Immature natural killer cell (primary cell): ENCODE measurements around the gene MGLL. TPM values are rescaled to one million over a fixed set of nuclear protein-coding genes. Genes with fewer than 3 reads are reported as not detected.
A peak's percentile ranks its signal among the peaks of the same experiment; 100 is the strongest.

ENCODE experiments used
- DNase-seq, 3 donors: peaks; one replicate each; pipeline ENCODE4 v3.0.0; 2022; ENCODE audit warnings: mixed read lengths in 1 of 3
- H3K27ac Mint-ChIP-seq, 6 donors: one replicate each; pipeline ENCODE4 v1.8.0; 2020; ENCODE audit warnings: mixed read lengths in 6 of 6, mild to moderate bottlenecking in 5 of 6, inconsistent platforms in 4 of 6, moderate library complexity in 3 of 6
- H3K27me3 Mint-ChIP-seq, 3 donors: one replicate each; pipeline ENCODE4 v1.8.0; 2020 to 2021; ENCODE audit warnings: low read depth in 3 of 3, mild to moderate bottlenecking in 3 of 3, mixed read lengths in 3 of 3, moderate library complexity in 3 of 3, inconsistent platforms in 1 of 3
- H3K36me3 Mint-ChIP-seq, 3 donors: one replicate each; pipeline ENCODE4 v1.8.0; 2020; ENCODE audit warnings: mixed read lengths in 3 of 3, inconsistent platforms in 2 of 3, mild to moderate bottlenecking in 2 of 3
- H3K4me1 Mint-ChIP-seq, 2 donors: one replicate each; pipeline ENCODE4 v1.8.0; 2020; ENCODE audit warnings: inconsistent platforms in 2 of 2, mild to moderate bottlenecking in 2 of 2, mixed read lengths in 2 of 2, moderate library complexity in 1 of 2
- H3K4me3 Mint-ChIP-seq, 5 donors: one replicate each; pipeline ENCODE4 v1.8.0; 2020; ENCODE audit warnings: mild to moderate bottlenecking in 5 of 5, mixed read lengths in 5 of 5, inconsistent platforms in 3 of 5, moderate library complexity in 3 of 5
- H3K9me3 Mint-ChIP-seq, 6 donors: one replicate each; pipeline ENCODE4 v1.8.0; 2020; ENCODE audit warnings: mild to moderate bottlenecking in 6 of 6, mixed read lengths in 6 of 6, inconsistent platforms in 4 of 6, moderate library complexity in 3 of 6
- polyA plus RNA-seq, 3 donors: library from polyadenylated mRNA; unstranded; fragments of 300-500 nt; fragmentation: Illumina TruSeq; gene quantifications; one replicate each; pipeline ENCODE4 v1.2.3, GENCODE V29; 2021

The MGLL gene
- polyA plus RNA-seq, 3 donors from 2014 or later = 2.6 to 3.6 (median 2.6) TPM

DNA sequence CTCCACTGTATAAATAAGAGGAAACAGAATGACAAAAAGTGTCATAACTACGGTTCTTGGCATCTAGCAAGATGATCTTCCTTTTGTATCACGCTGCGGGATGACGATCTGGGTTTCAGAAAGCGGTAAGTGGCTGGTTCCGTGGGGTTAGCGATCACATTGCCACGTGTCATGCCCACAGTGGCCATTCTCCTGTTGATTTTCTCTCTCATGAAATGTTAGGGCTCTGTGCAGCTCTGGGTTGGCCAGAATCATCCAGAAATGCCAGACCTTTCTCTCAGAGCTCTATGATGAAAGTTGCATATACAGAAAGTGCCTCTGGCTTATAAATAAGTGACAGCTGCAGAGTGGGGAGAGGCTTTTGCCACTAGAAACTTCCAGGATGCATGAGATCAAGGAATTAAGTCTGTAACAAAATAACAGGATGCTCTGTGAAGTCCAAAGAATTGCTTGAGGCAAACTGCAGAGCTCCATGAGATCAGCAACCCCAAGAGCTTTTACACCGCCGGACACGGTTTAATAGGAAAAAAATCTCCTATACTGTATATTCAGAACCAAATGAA is 78.0 kb downstream of the MGLL start:
- Mint-ChIP-seq H3K27ac (no peak overlapping the region), H3K4me1 (no peaks in the 10 kb centered on the region)

DNA sequence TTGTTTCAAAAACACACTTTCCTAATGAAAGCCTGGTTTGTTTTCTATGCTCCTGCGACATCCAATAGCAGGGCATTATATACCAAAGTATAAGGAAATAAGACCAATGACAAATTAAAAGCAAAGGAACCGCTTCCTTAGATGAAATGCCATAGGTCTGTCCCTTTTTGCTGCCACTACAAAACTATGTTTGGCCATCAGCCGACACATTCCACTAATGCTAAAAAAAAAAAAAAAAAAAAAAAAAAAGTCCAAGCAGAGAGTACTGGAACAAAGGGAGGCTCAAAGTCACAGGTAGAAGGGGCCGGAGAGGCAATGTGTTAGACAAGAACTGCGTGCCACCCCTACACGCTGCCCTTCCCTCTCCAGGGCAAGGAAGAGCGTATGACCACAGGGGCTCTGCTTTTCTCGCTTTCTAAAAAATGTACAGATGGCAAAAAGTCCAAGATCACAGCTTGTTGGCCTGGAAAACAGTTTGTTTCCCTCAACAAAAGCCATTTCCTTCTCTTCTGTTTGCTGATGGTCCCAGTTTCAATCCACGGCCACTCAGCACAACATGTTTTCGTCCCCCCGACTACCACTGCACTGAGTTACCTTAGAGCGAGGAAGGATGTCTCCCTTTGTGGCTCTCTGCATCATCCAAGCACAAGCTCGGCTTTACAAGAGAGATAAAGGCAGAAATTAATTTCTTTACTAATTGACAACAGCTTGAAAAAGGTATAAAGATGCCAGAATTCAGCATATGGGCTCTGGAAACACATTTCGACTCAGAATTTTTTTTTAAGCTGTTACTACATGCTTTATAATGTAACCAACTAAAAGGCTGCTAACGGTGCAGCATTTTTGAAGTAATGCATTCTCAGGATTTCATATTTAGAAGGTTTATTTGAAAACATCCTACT is 78.7 kb downstream of the MGLL start:
- DNase-seq = no peak
- no peak overlapping the region for H3K4me3 Mint-ChIP-seq
- H3K36me3 Mint-ChIP-seq = no peaks in the 10 kb centered on the region
- no peaks in the 10 kb centered on the region for H3K27me3 Mint-ChIP-seq
- H3K27ac Mint-ChIP-seq = no peak overlapping the region
- no peaks in the 10 kb centered on the region for H3K9me3 Mint-ChIP-seq
- H3K4me1 Mint-ChIP-seq = no peaks in the 10 kb centered on the region

More for the DNA sequence above, 78.0 kb downstream of the MGLL start:
- no peak for DNase-seq
- no peaks in the 10 kb centered on the region for H3K9me3 Mint-ChIP-seq
- H3K36me3 Mint-ChIP-seq = no peaks in the 10 kb centered on the region
- H3K27me3 Mint-ChIP-seq = no peaks in the 10 kb centered on the region
- H3K4me3 Mint-ChIP-seq = no peak overlapping the region

DNA sequence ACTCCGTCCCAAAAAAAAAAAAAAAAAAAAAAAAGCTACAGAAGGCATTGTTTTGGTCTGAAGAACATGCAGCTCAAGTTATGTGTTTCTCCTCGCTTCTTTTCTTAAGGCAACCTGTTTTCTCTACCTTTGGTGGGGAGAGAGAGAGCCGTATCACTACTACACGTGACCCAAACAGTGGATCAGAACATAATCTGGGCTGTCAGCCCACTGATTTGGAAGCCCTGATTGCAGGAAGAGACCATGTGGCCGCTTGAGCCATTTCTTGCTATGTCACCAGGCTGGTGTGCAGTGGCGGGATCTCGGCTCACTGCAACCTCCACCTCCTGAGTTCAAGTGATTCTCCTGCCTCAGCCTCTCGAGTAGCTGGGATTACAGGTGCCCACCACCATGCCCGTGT is 79.7 kb downstream of the MGLL start:
- peaks cover 0 to 3% (median 0%) of the 10 kb centered on the region in 3 donors for H3K27me3 Mint-ChIP-seq
- H3K4me3 Mint-ChIP-seq = no peak overlapping the region
- no peaks in the 10 kb centered on the region for H3K36me3 Mint-ChIP-seq
- no peaks in the 10 kb centered on the region for H3K9me3 Mint-ChIP-seq
- no peak overlapping the region for H3K27ac Mint-ChIP-seq
- DNase-seq = no peak
- no peaks in the 10 kb centered on the region for H3K4me1 Mint-ChIP-seq

DNA sequence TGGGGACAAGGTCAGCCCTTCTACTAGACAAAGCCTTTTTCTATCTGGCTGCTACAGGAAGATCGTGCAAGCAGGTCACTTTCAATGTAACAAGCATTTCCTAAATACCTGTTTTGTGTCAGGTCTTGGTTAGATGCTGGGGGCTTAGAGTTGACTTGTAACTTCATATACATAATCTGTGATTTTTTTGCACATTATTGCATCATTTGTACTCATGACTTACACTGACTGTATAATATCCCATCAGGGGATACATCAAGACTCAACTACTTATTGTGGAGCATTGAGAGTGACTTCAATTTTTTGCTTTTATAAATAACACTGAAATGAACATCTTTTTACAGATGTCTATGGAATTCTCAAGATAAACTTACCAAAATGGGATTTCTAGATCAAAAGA is 80.6 kb downstream of the MGLL start:
- no peaks in the 10 kb centered on the region for H3K36me3 Mint-ChIP-seq
- no peaks in the 10 kb centered on the region for H3K4me1 Mint-ChIP-seq
- peaks cover 0 to 3% (median 0%) of the 10 kb centered on the region in 3 donors for H3K27me3 Mint-ChIP-seq
- no peaks in the 10 kb centered on the region for H3K9me3 Mint-ChIP-seq
- DNase-seq = no peak
- no peak overlapping the region for H3K27ac Mint-ChIP-seq
- H3K4me3 Mint-ChIP-seq = no peak overlapping the region

DNA sequence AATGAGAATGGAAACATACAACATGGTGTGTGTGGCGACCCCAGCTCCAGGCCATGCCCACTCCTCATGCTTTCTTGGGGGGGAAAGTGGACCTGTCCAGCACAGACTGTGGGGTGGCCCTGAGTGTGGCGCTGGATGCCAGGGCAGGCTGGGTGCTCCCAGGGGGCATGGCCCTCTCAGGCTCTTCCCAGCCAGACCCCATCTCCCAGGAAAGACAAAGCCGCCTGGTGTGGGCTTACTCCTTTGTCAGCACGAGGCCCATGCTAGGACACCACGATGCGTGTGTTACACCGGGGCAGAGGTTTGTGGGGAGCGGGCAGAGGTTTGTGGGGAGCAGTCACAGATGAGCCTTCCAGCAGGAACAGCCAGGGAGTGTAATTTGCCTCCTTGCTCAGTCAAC is 81.1 kb downstream of the MGLL start:
- Mint-ChIP-seq H3K36me3 (no peaks in the 10 kb centered on the region), H3K27me3 (peaks cover 0 to 3% (median 0%) of the 10 kb centered on the region in 3 donors), H3K9me3 (no peaks in the 10 kb centered on the region), H3K4me1 (no peaks in the 10 kb centered on the region), H3K4me3 (no peak overlapping the region), H3K27ac (no peak overlapping the region)
- DNase-seq = no peak

DNA sequence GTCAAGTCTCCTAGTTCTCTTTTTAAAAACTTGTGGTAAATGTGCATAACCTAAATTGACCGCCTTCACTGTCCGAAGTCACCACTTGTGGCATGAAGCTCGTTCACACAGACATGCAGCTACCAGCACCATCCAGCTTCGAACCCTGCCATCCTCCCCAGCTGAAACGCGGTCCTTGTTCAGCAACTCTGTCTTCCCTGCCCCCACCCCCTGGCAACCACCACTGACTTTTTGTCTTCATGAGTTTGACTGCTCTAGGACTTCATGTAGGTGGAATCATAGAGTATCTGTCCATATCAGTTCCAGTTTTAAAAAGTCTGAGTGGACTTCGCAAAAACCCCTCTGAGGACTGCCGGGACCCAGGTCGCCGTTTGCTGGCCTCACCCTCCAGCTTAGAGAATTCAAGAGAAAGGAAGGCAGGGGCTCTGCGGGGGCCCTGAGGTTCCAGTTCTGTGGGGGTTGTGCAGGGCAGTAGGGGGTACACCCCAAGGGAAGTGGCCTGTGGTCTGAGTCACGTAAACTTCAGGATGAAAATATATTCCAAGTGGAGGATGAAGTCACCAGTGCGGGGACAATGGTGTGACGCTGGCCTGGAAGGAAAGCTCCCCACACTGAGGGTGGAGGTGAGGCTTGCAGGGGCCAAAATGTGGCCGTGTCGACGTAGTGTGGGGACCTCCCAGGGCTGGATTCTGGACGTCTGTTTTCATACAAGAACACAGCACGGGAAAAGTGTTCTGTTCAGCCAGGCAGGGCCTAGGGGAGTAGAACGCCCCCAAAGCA is 82.0 kb downstream of the MGLL start:
- Mint-ChIP-seq H3K4me1 (no peaks in the 10 kb centered on the region), H3K27ac (no peak overlapping the region)

DNA sequence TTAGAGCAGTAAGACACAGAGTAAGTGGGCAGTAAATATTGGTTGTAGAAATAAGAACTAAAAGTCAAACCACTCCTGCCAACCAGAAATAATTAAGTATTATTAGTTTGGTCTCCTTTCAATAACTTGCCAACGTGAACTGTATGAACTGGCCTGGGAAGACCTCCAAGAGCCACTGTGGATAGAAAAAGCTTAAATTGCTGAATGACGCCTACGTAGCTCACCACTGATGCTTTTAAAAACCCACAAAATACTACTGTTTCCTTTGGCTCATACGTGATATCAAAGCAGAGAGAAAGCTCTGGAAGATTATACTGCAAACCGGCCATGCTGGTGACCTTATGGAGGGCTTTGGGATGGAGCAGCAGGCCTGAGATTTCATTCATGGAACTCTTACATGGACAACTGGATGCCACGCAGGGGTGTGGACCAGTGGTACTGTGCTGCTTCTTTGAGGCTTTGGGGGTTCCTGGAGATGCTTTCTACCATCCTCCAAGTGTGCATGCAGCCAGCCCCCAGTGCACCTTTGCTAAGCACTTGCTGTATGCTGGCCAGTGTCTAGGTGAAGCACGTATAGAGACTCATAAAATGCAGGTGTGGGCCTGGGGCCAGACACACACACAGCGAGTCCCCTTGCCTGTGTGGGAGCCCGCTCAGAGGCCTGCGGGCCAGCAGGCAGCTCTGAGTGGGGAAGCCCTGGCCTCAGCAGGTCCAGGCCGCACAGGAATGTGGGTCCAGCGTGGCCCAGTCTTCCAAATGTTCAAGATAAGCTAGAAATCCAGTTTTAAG is 82.8 kb downstream of the MGLL start:
- Mint-ChIP-seq H3K36me3 (no peaks in the 10 kb centered on the region), H3K27me3 (peaks cover 2 to 3% (median 3%) of the 10 kb centered on the region in 3 donors), H3K4me3 (no peak overlapping the region), H3K9me3 (no peaks in the 10 kb centered on the region), H3K27ac (no peak overlapping the region), H3K4me1 (no peaks in the 10 kb centered on the region)
- no peak for DNase-seq

More for the DNA sequence above, 82.0 kb downstream of the MGLL start:
- H3K36me3 Mint-ChIP-seq = no peaks in the 10 kb centered on the region
- DNase-seq = no peak
- no peaks in the 10 kb centered on the region for H3K9me3 Mint-ChIP-seq
- H3K27me3 Mint-ChIP-seq = peaks cover 0 to 3% (median 3%) of the 10 kb centered on the region in 3 donors
- no peak overlapping the region for H3K4me3 Mint-ChIP-seq

DNA sequence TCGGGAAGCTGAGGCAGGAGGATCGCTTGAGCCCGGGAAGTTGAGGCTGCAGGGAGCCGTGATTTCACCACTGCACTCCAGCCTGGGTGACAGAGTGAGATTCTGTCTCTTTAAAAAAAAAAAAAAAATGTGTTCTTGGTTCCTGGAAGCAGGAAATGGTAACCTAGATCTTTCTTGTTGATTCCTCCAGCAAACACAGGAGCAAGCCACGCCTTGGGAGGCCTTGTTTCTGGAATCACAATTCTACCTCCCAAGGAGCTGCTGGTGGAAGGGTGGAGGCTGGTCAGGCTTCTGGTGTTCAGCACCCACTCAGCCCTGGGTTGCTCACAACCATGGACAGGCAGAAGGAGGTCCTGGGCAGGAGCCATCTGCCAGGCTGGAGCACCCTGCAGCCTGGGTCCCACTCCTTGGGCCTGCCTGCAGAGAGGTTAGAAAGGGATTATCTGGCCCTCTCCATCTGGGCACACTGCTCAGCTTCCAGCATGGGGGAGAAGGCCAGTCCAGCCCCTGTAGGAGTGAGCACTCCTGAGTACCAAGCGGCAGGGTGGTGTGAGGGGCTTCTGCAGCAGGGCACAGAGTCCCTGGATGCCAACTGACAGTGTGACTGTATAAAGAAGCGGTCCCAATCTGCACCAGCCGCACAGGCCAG is 84.0 kb downstream of the MGLL start:
- H3K4me3 Mint-ChIP-seq = no peak overlapping the region
- H3K36me3 Mint-ChIP-seq = no peaks in the 10 kb centered on the region
- no peaks in the 10 kb centered on the region for H3K9me3 Mint-ChIP-seq
- H3K27ac Mint-ChIP-seq = no peak overlapping the region
- peaks cover 2 to 6% (median 3%) of the 10 kb centered on the region in 3 donors for H3K27me3 Mint-ChIP-seq
- H3K4me1 Mint-ChIP-seq = no peaks in the 10 kb centered on the region
- DNase-seq = no peak

DNA sequence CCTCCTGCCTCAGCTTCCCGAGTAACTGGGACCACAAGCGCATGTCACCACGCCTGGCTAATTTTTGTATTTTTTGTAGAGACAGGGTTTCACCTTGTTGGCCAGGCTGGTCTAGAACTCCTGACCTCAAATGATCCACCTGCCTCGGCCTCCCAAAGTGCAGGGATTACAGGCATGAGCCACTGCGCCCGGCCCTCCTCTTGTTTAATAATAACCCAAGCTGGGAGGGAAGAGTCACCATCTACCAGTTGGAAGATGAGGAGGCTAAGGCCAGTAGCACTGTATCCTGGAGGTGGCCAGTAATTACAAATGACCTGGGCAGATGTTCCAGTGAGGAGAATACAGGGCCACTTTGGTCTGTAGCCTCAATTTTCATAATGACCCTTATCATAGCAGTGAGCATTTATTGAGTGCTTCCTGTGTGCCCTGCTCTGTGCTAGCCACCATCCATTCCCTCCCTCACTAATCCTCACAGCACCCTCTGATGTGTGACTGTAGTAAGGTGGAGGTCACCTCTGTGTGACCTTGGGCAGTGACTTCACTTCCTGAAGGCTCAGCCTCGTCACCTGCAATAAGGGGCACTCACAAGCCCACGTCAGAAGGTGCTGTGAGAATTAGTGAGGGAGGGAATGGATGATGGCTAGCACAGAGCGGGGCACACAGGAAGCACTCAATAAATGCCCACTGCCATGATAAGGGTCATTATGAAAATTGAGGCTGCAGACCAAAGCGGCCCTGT is 85.3 kb downstream of the MGLL start:
- Mint-ChIP-seq H3K36me3 (no peaks in the 10 kb centered on the region), H3K9me3 (no peaks in the 10 kb centered on the region), H3K4me1 (no peaks in the 10 kb centered on the region), H3K27ac (no peak overlapping the region), H3K4me3 (no peak overlapping the region), H3K27me3 (peaks cover 2 to 6% (median 3%) of the 10 kb centered on the region in 3 donors)
- no peak for DNase-seq

DNA sequence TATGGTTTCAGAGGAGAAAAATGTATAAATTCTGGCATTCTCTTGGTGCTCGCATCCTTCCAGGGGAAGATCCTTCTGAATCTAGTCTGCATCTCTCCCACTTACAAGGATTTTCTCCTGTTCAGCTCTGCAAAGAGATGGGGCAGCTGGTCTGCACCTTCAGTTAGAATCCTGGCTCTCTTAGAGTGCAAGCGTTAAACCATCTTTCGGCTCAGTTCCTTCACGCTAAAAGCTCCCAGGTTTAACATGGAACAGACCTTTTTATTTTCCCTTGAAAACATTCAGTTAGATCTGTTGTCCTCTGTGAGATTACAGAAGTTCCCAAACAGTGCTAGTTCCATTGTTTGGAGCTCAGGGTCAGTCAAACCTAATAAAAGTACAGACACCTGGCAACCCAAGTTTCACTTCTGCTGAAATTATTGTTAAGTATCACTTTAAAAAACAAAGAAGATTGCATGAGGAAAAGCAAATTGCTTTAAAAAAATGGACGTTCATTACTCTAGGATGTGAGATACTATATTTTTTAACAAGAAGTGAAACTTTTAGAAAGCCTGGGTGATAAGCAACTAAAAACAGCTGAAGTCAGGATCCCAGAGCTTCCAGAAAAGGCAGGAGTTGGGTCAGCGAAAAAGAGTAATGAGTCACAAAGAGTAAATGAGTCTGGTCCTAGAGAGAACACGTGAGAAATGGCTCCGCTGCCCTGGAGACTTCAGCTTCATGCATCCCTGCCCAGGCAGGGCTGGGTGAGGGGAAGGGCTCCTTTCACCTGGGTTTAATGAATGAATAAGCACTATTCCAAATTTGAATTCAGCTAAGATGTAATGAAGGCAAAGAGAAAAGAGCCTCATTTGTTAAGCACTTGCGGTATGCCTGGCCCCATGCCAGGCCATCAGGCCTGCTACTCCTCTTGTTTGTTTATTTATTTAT is 86.3 kb downstream of the MGLL start:
- Mint-ChIP-seq H3K4me1 (no peaks in the 10 kb centered on the region), H3K9me3 (no peaks in the 10 kb centered on the region), H3K27ac (no peak overlapping the region), H3K4me3 (no peak overlapping the region), H3K27me3 (peaks cover 2 to 6% (median 3%) of the 10 kb centered on the region in 3 donors), H3K36me3 (no peaks in the 10 kb centered on the region)
- DNase-seq = no peak

DNA sequence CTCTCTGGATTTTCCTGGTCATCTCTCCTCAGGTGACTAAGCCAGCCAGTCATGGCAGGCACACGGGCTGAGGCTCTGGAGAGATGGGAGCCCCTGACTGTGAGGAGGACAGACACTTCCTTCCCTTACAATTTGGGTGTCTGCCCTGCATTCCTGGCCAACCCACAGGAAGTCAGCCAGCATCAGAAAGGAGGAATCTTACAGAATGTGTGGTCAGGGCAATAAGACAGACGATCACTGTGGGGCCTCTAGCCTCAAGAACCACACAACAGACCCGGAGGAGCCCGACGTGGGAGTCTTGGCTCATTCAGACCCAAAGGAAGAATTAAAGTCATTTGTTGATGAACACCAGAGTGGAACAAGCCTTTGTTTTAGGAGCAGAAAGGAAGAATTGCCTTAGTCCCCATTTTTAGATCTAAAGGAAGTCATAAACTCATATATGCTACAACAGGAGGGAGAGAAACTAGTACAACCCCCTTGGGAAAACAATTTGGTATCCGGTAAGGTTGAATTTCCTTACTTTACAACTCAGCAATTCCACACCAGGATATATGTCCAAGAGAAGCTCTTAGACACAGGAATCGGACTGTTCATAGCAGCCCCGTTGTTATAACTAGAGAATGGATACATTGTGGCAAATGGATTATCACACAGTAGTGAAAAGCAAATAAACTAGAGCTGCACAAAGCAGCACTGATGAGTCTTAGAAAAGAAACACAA is 87.4 kb downstream of the MGLL start:
- no peaks in the 10 kb centered on the region for H3K9me3 Mint-ChIP-seq
- no peak for DNase-seq
- no peaks in the 10 kb centered on the region for H3K4me1 Mint-ChIP-seq
- no peaks in the 10 kb centered on the region for H3K36me3 Mint-ChIP-seq
- peaks cover 2 to 6% (median 3%) of the 10 kb centered on the region in 3 donors for H3K27me3 Mint-ChIP-seq
- no peak overlapping the region for H3K4me3 Mint-ChIP-seq
- peak overlapping the region in 1 of 6 donors; percentile 2 for H3K27ac Mint-ChIP-seq
